Duodenal mucosa (tissue), 2 donors: ENCODE data around the gene NUP62.
"Not testable (repeated sequence)": the region's sequence is repeated elsewhere in the genome, so short reads cannot be mapped to it uniquely, and the experiment has no call there.

Source experiments
- H3K27ac ChIP-seq: one replicate; pipeline ENCODE4 v1.7.0; 2013; ENCODE audit warnings: low read depth, low read length
- H3K27me3 ChIP-seq, 2 donors: one replicate each; pipeline ENCODE4 v1.7.0; 2013; ENCODE audit warnings: low read length in 2 of 2, control low read depth in 1 of 2; ENCODE audit not compliant: insufficient read depth in 2 of 2, control insufficient read depth in 1 of 2
- H3K36me3 ChIP-seq, 2 donors: one replicate each; pipeline ENCODE4 v1.7.0; 2013; ENCODE audit warnings: low read length in 2 of 2, control low read depth in 1 of 2; ENCODE audit not compliant: insufficient read depth in 2 of 2, control insufficient read depth in 1 of 2
- H3K4me1 ChIP-seq, 2 donors: one replicate each; pipeline ENCODE4 v1.7.0; 2013; ENCODE audit warnings: low read length in 2 of 2, control low read depth in 1 of 2; ENCODE audit not compliant: insufficient read depth in 2 of 2, control insufficient read depth in 1 of 2
- H3K4me3 ChIP-seq, 2 donors: one replicate each; pipeline ENCODE4 v1.7.0; 2013; ENCODE audit warnings: low read length in 2 of 2, low read depth in 1 of 2
- H3K9ac ChIP-seq, 2 donors: one replicate each; pipeline ENCODE4 v1.7.0; 2013; ENCODE audit warnings: low read length in 2 of 2, low read depth in 1 of 2
- H3K9me3 ChIP-seq, 2 donors: one replicate each; pipeline ENCODE4 v1.7.0; 2013; ENCODE audit warnings: low read length in 2 of 2, control low read depth in 1 of 2; ENCODE audit not compliant: control insufficient read depth in 1 of 2

The NUP62 gene

DNA sequence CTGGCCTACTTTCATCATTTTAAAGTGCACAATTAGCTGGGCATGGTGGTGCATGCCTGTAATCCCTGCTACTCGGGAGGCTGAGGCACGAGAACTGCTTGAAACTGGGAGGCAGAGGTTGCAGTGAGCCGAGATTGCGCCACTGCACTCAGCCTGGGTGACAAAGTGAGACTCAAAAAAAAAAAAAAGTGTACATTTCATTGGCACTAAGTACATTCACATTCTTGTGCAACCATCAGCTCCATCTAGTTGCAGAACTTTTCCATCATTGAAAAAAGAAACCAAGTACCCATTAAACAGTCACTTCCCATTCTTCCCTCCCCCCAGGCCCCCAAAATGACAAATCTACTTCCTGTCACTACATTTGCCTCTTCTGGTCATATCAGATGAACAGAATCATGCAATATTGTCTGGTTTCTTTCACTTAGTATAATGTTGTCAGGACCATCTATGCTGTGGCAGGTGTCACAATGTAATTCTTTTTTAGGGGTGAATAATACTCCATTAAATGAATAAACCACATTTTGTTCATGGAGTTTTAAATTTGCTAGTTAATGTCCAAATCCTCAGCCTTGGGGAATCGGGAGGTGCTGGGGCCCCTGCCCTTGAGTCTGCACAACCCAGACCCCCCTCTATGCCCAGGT lies 39.1 kb upstream of the NUP62 start:
- H3K27ac ChIP-seq: no peak overlapping the region
- H3K27me3 ChIP-seq: no peaks in the 10 kb centered on the region
- no peaks in the 10 kb centered on the region for H3K36me3 ChIP-seq
- H3K4me1 ChIP-seq: no peaks in the 10 kb centered on the region
- H3K9ac ChIP-seq: no peak overlapping the region
- H3K9me3 ChIP-seq: no peaks in the 10 kb centered on the region
- no peak overlapping the region for H3K4me3 ChIP-seq

GRCh38 chr19:49960980-49961379 lies 31.7 kb upstream of the NUP62 start, which contains the start of gene SIGLEC11:
Gene SIGLEC11, minus strand, starts transcription at chr19:49961172. Its CDS starts 91 bp downstream, at chr19:49961081.
- H3K9me3 ChIP-seq, H3K27me3 ChIP-seq, H3K27ac ChIP-seq, H3K4me3 ChIP-seq, H3K4me1 ChIP-seq, H3K9ac ChIP-seq, H3K36me3 ChIP-seq: not testable (repeated sequence)

GRCh38 chr19:49959892-49960291 lies 30.6 kb upstream of the NUP62 start:
- not testable (repeated sequence) for H3K27me3 ChIP-seq, H3K4me3 ChIP-seq, H3K4me1 ChIP-seq, H3K36me3 ChIP-seq, H3K9me3 ChIP-seq, H3K9ac ChIP-seq, H3K27ac ChIP-seq

DNA sequence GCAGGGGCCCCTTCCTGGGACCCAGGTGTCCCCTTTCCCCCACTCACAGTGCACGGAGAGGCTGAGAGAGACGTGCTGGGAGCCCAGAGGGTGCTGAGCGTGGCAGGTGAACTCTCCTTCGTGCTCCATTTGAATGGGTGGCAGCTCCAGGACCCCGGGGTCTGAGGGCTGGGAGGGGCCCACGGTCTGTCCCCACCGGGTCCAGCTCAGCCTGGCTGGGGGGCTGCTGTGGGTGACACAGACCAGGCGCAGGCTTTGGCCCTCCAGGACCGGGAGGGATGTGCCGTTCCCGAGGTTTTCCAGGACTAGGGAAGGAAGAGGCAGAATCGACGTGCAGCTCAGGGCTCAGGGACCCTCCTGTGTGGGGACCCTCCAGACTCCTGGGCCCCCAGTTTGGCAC lies 29.3 kb upstream of the NUP62 start:
- H3K27me3 ChIP-seq, H3K4me3 ChIP-seq, H3K36me3 ChIP-seq, H3K9ac ChIP-seq, H3K27ac ChIP-seq, H3K9me3 ChIP-seq: not testable (repeated sequence)
- H3K4me1 ChIP-seq: peaks cover 5 to 10% of the 10 kb centered on the region in 2 donors

GRCh38 chr19:49958144-49958543 lies 28.8 kb upstream of the NUP62 start:
- H3K9ac ChIP-seq, H3K4me3 ChIP-seq, H3K9me3 ChIP-seq, H3K27me3 ChIP-seq, H3K36me3 ChIP-seq, H3K27ac ChIP-seq: not testable (repeated sequence)
- H3K4me1 ChIP-seq: peaks cover 5 to 10% of the 10 kb centered on the region in 2 donors

GRCh38 chr19:49957262-49957915 lies 28.1 kb upstream of the NUP62 start:
- no peak overlapping the region for H3K4me3 ChIP-seq
- H3K4me1 ChIP-seq: peaks cover 5 to 10% of the 10 kb centered on the region in 2 donors
- no peak overlapping the region for H3K9ac ChIP-seq
- no peaks in the 10 kb centered on the region for H3K9me3 ChIP-seq
- no peak overlapping the region for H3K27ac ChIP-seq
- peaks cover 0 to 3% of the 10 kb centered on the region in 2 donors for H3K27me3 ChIP-seq
- H3K36me3 ChIP-seq: no peaks in the 10 kb centered on the region

DNA sequence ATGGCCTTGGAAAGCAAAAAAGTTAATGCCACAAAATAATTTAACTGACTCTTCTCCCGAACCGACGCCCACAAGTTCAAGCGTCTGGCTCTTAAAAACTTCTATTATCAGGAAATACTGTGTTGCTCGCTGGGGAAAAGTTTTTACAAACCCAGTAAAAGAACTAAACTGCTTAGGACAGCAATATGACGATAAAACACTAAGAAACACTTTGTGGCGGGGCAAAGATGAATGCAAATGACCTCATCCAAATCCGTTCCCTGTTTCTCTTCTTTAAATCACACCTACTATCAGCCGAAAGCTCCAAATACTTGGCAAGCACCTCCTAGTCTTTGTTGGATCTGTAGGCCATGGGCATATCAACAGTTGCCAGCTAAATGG lies 26.8 kb upstream of the NUP62 start:
- no peak overlapping the region for H3K4me3 ChIP-seq
- H3K9ac ChIP-seq: no peak overlapping the region
- H3K4me1 ChIP-seq: peaks cover 5 to 10% of the 10 kb centered on the region in 2 donors
- H3K27me3 ChIP-seq: peaks cover 0 to 3% of the 10 kb centered on the region in 2 donors
- H3K27ac ChIP-seq: no peak overlapping the region
- H3K36me3 ChIP-seq: no peaks in the 10 kb centered on the region
- no peaks in the 10 kb centered on the region for H3K9me3 ChIP-seq

- Histone ChIP-seq H3K36me3 (no peaks in the 10 kb centered on the region), H3K27ac (no peak overlapping the region), H3K9me3 (no peaks in the 10 kb centered on the region), H3K4me1 (peaks cover 5 to 10% of the 10 kb centered on the region in 2 donors), H3K4me3 (no peak overlapping the region), H3K27me3 (peaks cover 0 to 3% of the 10 kb centered on the region in 2 donors), H3K9ac (no peak overlapping the region)
Observed at GRCh38 chr19:49954933-49955332, 25.6 kb upstream of the NUP62 start.

DNA sequence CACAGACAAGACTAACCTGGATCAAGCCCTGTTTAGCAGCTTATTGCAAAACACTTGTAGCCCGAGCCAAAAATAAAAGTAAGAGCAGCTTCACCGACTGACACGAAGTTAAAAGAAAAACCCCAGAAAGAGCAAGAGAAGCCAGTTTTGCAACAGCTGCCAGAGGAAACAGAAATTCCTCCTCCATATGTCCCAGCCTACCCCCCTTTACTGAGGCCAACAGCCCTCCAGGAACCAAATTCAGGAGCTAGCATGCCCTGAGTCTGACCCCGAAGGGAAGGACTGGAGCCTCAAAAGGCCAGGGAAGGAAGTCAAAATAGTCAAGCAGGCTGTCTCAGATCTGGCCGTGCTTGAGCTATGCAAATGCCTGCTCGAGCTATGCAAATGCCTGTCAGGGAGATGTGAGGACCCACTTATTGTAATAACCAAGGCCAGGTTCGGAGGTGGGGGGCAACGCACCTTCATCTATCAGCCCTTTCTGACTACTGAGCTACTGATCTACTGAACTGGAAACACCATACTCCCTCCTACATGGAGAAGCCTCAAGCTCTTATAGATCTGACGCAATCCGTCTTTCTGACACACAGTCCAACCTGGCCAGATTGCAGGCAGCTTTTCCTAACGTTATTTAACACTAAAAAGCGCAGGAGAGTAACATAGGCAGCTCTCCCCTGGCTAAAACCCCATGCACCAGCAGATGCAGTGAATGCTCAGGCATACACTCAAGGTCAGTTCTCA lies 25.0 kb upstream of the NUP62 start:
- Histone ChIP-seq H3K27ac (no peak overlapping the region), H3K4me3 (no peak overlapping the region), H3K9me3 (no peaks in the 10 kb centered on the region), H3K36me3 (no peaks in the 10 kb centered on the region), H3K9ac (no peak overlapping the region), H3K27me3 (peaks cover 0 to 3% of the 10 kb centered on the region in 2 donors), H3K4me1 (peaks cover 5 to 10% of the 10 kb centered on the region in 2 donors)

DNA sequence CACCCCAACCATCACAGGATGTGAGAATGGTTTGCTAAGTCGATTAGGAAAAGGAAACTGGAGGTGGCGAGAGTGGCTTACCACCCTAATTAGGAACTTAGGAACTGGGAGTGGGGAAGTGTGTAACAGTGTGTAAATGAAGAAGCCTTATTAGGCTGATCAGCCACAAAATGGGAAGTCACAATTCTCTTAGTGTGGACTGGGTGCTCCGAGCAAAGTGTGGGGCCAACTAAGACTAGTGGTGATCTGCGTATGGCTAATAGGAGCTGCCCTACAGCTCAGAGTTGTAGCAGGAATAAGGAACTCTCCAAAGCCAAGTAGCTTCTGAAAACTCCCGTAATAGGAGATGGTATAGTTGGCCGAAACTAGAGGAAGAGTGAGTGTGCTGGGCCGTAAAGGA lies 24.1 kb upstream of the NUP62 start:
- Histone ChIP-seq H3K9ac (no peak overlapping the region), H3K4me1 (peaks cover 5 to 10% of the 10 kb centered on the region in 2 donors), H3K9me3 (no peaks in the 10 kb centered on the region), H3K27me3 (peaks cover 0 to 3% of the 10 kb centered on the region in 2 donors), H3K4me3 (no peak overlapping the region), H3K36me3 (no peaks in the 10 kb centered on the region), H3K27ac (no peak overlapping the region)
